ENCODE measurements around the gene SPINK1.
"Not testable (repeated sequence)": the region's sequence is repeated elsewhere in the genome, so short reads cannot be mapped to it uniquely, and the experiment has no call there.

Gene SPINK1

GRCh38 chr5:147854331-147854730 is 22.9 kb upstream of the SPINK1 start:
- DNase-seq: no peak

- no peak for DNase-seq
Measured at GRCh38 chr5:147853372-147853987, 22.0 kb upstream of the SPINK1 start.

GRCh38 chr5:147852365-147852764 is 20.9 kb upstream of the SPINK1 start:
- no peak for DNase-seq

- no peak for DNase-seq
Measured at GRCh38 chr5:147851578-147851977, 20.1 kb upstream of the SPINK1 start.

GRCh38 chr5:147849226-147849625 is 17.8 kb upstream of the SPINK1 start:
- DNase-seq: no peak

GRCh38 chr5:147845618-147846017 is 14.1 kb upstream of the SPINK1 start:
- DNase-seq: no peak

GRCh38 chr5:147844846-147845245 is 13.4 kb upstream of the SPINK1 start:
- no peak for DNase-seq

GRCh38 chr5:147842869-147843268 is 11.4 kb upstream of the SPINK1 start:
- DNase-seq: no peak

GRCh38 chr5:147836439-147836838 is 5.0 kb upstream of the SPINK1 start:
- no peak for DNase-seq

- DNase-seq: no peak
Measured at GRCh38 chr5:147835386-147835798, 3.9 kb upstream of the SPINK1 start.

- no peak for DNase-seq
Measured at GRCh38 chr5:147832541-147832940, 1.1 kb upstream of the SPINK1 start.

GRCh38 chr5:147830035-147830434 is 1.4 kb downstream of the SPINK1 start:
- DNase-seq: no peak

- not testable (repeated sequence) for DNase-seq
Measured at GRCh38 chr5:147827017-147827416, 4.5 kb downstream of the SPINK1 start.

GRCh38 chr5:147826361-147826760 is 5.1 kb downstream of the SPINK1 start:
- no peak for DNase-seq

- DNase-seq: no peak
Measured at GRCh38 chr5:147822686-147823491, 8.6 kb downstream of the SPINK1 start.

GRCh38 chr5:147822222-147822621 is 9.2 kb downstream of the SPINK1 start:
- DNase-seq: not testable (repeated sequence)

GRCh38 chr5:147821766-147822165 is 9.7 kb downstream of the SPINK1 start:
- no peak for DNase-seq

GRCh38 chr5:147819261-147819770 is 12.2 kb downstream of the SPINK1 start:
- DNase-seq: no peak

GRCh38 chr5:147818290-147818689 is 13.2 kb downstream of the SPINK1 start:
- no peak for DNase-seq

GRCh38 chr5:147813696-147814095 is 17.8 kb downstream of the SPINK1 start:
- DNase-seq: no peak

GRCh38 chr5:147809830-147810666 is 21.4 kb downstream of the SPINK1 start:
- no peak for DNase-seq

- no peak for DNase-seq
Measured at GRCh38 chr5:147805030-147805454, 26.4 kb downstream of the SPINK1 start.

- no peak for DNase-seq
Measured at GRCh38 chr5:147804334-147804733, 27.1 kb downstream of the SPINK1 start.

All from activated naive CD4-positive, alpha-beta T cell (primary cell).